H1 (cell line): ENCODE data around the gene ANXA2. TPM values are rescaled to one million over a fixed set of nuclear protein-coding genes. Genes with fewer than 3 reads are reported as not detected.

Source experiments
- CTCF ChIA-PET: fragments of 300-600 bp; sonication (Branson Sonifier 250); formaldehyde crosslinking; loops from one replicate; lab custom pipeline; 2021; ENCODE audit not compliant: partially characterized antibody; lab: Charles Lee
- POLR2A ChIA-PET: fragments of 300-600 bp; sonication (Branson Sonifier 250); formaldehyde crosslinking; loops from one replicate; lab custom pipeline; 2021; ENCODE audit warnings: inconsistent platforms; ENCODE audit not compliant: partially characterized antibody; lab: Charles Lee
- DNase-seq, 2 experiments: peaks; one replicate each; pipeline versions ENCODE4 v3.0.0 to v3.0.0-alpha.2; 2010 to 2022; ENCODE audit warnings: low spot score in 2 of 2, low read depth in 1 of 2, mixed read lengths in 1 of 2
- FAIRE-seq: peaks from 2 replicates; lab custom pipeline; 2011; peaks lifted over from hg19 to GRCh38; lab: Jason Lieb, UNC
- H2AFZ ChIP-seq: 2 replicates; pipeline ENCODE4 v1.8.1; 2012; ENCODE audit warnings: low read length, inconsistent platforms
- H2AK5ac ChIP-seq: 2 replicates; pipeline ENCODE4 v1.6.1; 2013; ENCODE audit warnings: low read depth, low read length
- H2BK120ac ChIP-seq: replicated peaks from 2 replicates; pipeline ENCODE3; 2013; ENCODE audit warnings: low read depth, low read length, inconsistent platforms
- H2BK12ac ChIP-seq: 2 replicates; pipeline ENCODE4 v1.6.1; 2013; ENCODE audit warnings: low read depth, low read length
- H2BK15ac ChIP-seq: 2 replicates; pipeline ENCODE4 v1.6.1; 2013; ENCODE audit warnings: low read length
- H2BK20ac ChIP-seq: 2 replicates; pipeline ENCODE4 v1.6.1; 2013; ENCODE audit warnings: low read length
- H2BK5ac ChIP-seq: 2 replicates; pipeline ENCODE4 v1.6.1; 2013; ENCODE audit warnings: low read depth, low read length
- H3K14ac ChIP-seq: 2 replicates; pipeline ENCODE4 v1.6.1; 2013; ENCODE audit warnings: inconsistent platforms; ENCODE audit not compliant: insufficient read length
- H3K18ac ChIP-seq: 2 replicates; pipeline ENCODE4 v1.6.1; 2013; ENCODE audit warnings: low read length; ENCODE audit errors: extremely low read depth
- H3K23ac ChIP-seq: 2 replicates; pipeline ENCODE4 v1.6.1; 2013; ENCODE audit warnings: inconsistent platforms; ENCODE audit not compliant: insufficient read length
- H3K23me2 ChIP-seq: 2 replicates; pipeline ENCODE4 v1.6.1; 2013; ENCODE audit warnings: low read depth, low read length
- H3K27ac ChIP-seq: 2 replicates; pipeline ENCODE4 v1.6.1; 2011; ENCODE audit warnings: low read depth, low read length, inconsistent platforms
- H3K27me3 ChIP-seq, 4 experiments: replicated peaks in 1 of 4; 1 replicate in 1 of 4; 2 replicates in 3 of 4; pipeline versions ENCODE4 v1.6.1 to v1.8.1; 2011 to 2013; ENCODE audit warnings: low read length in 3 of 4, mild to moderate bottlenecking in 3 of 4, inconsistent platforms in 2 of 4, mixed read lengths in 2 of 4, moderate library complexity in 1 of 4; ENCODE audit not compliant: control insufficient read depth in 3 of 4, insufficient read depth in 3 of 4; ENCODE audit errors: extremely low read depth in 1 of 4
- H3K36me3 ChIP-seq, 4 experiments: 2 replicates each; pipeline versions ENCODE4 v1.6.1 to v1.8.1; 2011 to 2013; ENCODE audit warnings: mild to moderate bottlenecking in 4 of 4, low read length in 3 of 4, moderate library complexity in 2 of 4, control low read depth in 1 of 4, inconsistent platforms in 1 of 4; ENCODE audit not compliant: insufficient read depth in 4 of 4, control insufficient read depth in 2 of 4
- H3K4ac ChIP-seq: replicated peaks from 2 replicates; pipeline ENCODE3; 2013; ENCODE audit warnings: low read length, low read depth, mixed read lengths, inconsistent platforms; ENCODE audit not compliant: insufficient read length
- H3K4me1 ChIP-seq, 4 experiments: replicated peaks in 1 of 4; 1 replicate in 1 of 4; 2 replicates in 3 of 4; pipeline versions ENCODE4 v1.6.1 to v1.8.1; 2011 to 2013; ENCODE audit warnings: low read length in 3 of 4, inconsistent platforms in 2 of 4, mixed read lengths in 1 of 4; ENCODE audit not compliant: insufficient read depth in 4 of 4, control insufficient read depth in 3 of 4
- H3K4me2 ChIP-seq, 2 experiments: 2 replicates each; pipeline versions ENCODE4 v1.6.1 to v1.8.1; 2011 to 2013; ENCODE audit warnings: low read depth in 2 of 2, low read length in 2 of 2, control low read depth in 1 of 2, inconsistent platforms in 1 of 2, mild to moderate bottlenecking in 1 of 2; ENCODE audit not compliant: insufficient read depth in 1 of 2
- H3K4me3 ChIP-seq, 4 experiments: fragments of 200-600, 300-600 bp in 1 of 4; sonication (generic), shearing (Covaris generic), sonication (Bioruptor Twin) in 1 of 4; 2 replicates each; pipeline versions ENCODE4 v1.5.1 to v1.8.1; 2011 to 2016; ENCODE audit warnings: low read length in 4 of 4, low read depth in 3 of 4, control low read depth in 2 of 4, inconsistent platforms in 2 of 4, mild to moderate bottlenecking in 2 of 4, mixed read lengths in 1 of 4, moderate library complexity in 1 of 4; ENCODE audit not compliant: insufficient read depth in 2 of 4; ENCODE audit errors: extremely low read depth in 1 of 4
- H3K56ac ChIP-seq: replicated peaks from 2 replicates; pipeline ENCODE3; 2013; ENCODE audit warnings: low read depth, mild to moderate bottlenecking, mixed read lengths, low read length, inconsistent platforms; ENCODE audit not compliant: insufficient read length
- H3K79me1 ChIP-seq: 2 replicates; pipeline ENCODE4 v1.6.1; 2013; ENCODE audit warnings: low read depth, low read length, control low read depth
- H3K79me2 ChIP-seq, 2 experiments: 2 replicates each; pipeline versions ENCODE4 v1.6.1 to v1.8.1; 2012 to 2013; ENCODE audit warnings: low read length in 2 of 2, mild to moderate bottlenecking in 2 of 2, inconsistent platforms in 1 of 2; ENCODE audit not compliant: insufficient read depth in 2 of 2, control insufficient read depth in 1 of 2
- H3K9ac ChIP-seq, 4 experiments: replicated peaks in 1 of 4; 1 replicate in 1 of 4; 2 replicates in 3 of 4; pipeline versions ENCODE4 v1.6.1 to v1.8.1; 2011 to 2013; ENCODE audit warnings: low read depth in 3 of 4, low read length in 3 of 4, control low read depth in 2 of 4, mild to moderate bottlenecking in 2 of 4, moderate library complexity in 2 of 4, inconsistent platforms in 1 of 4; ENCODE audit errors: extremely low read depth in 1 of 4
- H3K9me3 ChIP-seq, 2 experiments: 2 replicates each; pipeline versions ENCODE4 v1.6.1 to v1.8.1; 2012 to 2013; ENCODE audit warnings: mild to moderate bottlenecking in 2 of 2, moderate library complexity in 2 of 2, control low read depth in 1 of 2, inconsistent platforms in 1 of 2, low read depth in 1 of 2, low read length in 1 of 2, mixed read lengths in 1 of 2; ENCODE audit not compliant: insufficient read depth in 2 of 2
- H4K20me1 ChIP-seq, 2 experiments: replicated peaks in 1 of 2; 2 replicates each; pipeline versions ENCODE3 to v1.8.1; 2011 to 2013; ENCODE audit warnings: inconsistent platforms in 2 of 2, low read length in 2 of 2, mild to moderate bottlenecking in 1 of 2; ENCODE audit not compliant: insufficient read depth in 2 of 2, control insufficient read depth in 1 of 2
- H4K5ac ChIP-seq: 2 replicates; pipeline ENCODE4 v1.6.1; 2013; ENCODE audit warnings: low read length, low read depth, mixed read lengths, inconsistent platforms; ENCODE audit not compliant: insufficient read length
- H4K8ac ChIP-seq: 2 replicates; pipeline ENCODE4 v1.8.0; 2013; ENCODE audit warnings: mild to moderate bottlenecking, moderate library complexity, low read length, inconsistent platforms; ENCODE audit not compliant: insufficient read depth; ENCODE audit errors: extremely low read depth
- H4K91ac ChIP-seq: replicated peaks from 2 replicates; pipeline ENCODE3; 2013; ENCODE audit warnings: low read length, mixed read lengths, inconsistent platforms; ENCODE audit not compliant: insufficient read length
- ATF3 ChIP-seq: IDR thresholded peaks from 2 replicates; pipeline ENCODE4 v1.6.1; 2011; ENCODE audit warnings: low read depth, mild to moderate bottlenecking, low read length; ENCODE audit not compliant: insufficient read depth
- BCL11A ChIP-seq, 2 experiments: IDR thresholded peaks; one replicate each; pipeline ENCODE4 v1.6.1; 2011; ENCODE audit warnings: low read depth in 2 of 2, low read length in 2 of 2, mild to moderate bottlenecking in 2 of 2
- CTCF ChIP-seq, 3 experiments: IDR thresholded peaks; 1 replicate in 2 of 3; 2 replicates in 1 of 3; pipeline versions ENCODE4 v1.5.1 to v1.6.1; 2011; ENCODE audit warnings: low read length in 3 of 3, mild to moderate bottlenecking in 3 of 3, inconsistent platforms in 2 of 3, low read depth in 1 of 3, moderate library complexity in 1 of 3; ENCODE audit not compliant: insufficient read depth in 1 of 3; ENCODE audit errors: control extremely low read depth in 1 of 3
- GABPA ChIP-seq: IDR thresholded peaks from 2 replicates; pipeline ENCODE4 v1.6.1; 2011; ENCODE audit warnings: mild to moderate bottlenecking, low read length, moderate library complexity, borderline replicate concordance; ENCODE audit not compliant: insufficient read depth
- HDAC6 ChIP-seq: IDR thresholded peaks from one replicate; pipeline ENCODE4 v1.7.1; 2012; ENCODE audit warnings: low read depth, mild to moderate bottlenecking, inconsistent platforms, low read length, moderate library complexity
- JUN ChIP-seq: IDR thresholded peaks from 2 replicates; pipeline ENCODE4 v1.6.1; 2011; ENCODE audit warnings: low read depth, mild to moderate bottlenecking, improper control_type of control experiment, low read length
- NRF1 ChIP-seq: IDR thresholded peaks from 2 replicates; pipeline ENCODE4 v1.6.1; 2011; ENCODE audit warnings: mild to moderate bottlenecking, low read depth, low read length, improper control_type of control experiment
- SIRT6 ChIP-seq: IDR thresholded peaks from one replicate; pipeline ENCODE4 v1.7.1; 2012; ENCODE audit warnings: low read length, inconsistent platforms
- SP1 ChIP-seq: IDR thresholded peaks from 2 replicates; pipeline ENCODE4 v1.6.1; 2011; ENCODE audit warnings: low read depth, low read length
- SUZ12 ChIP-seq: fragments of 200-600 bp; sonication (generic); IDR thresholded peaks from 2 replicates; pipeline ENCODE4 v1.6.1; 2012; ENCODE audit warnings: mild to moderate bottlenecking, inconsistent platforms, low read length, moderate library complexity, mixed read lengths
- WGBS, 2 experiments: shearing (Covaris generic) in 1 of 2; methylation state at CpG; one replicate each; pipeline versions ENCODE4 v1.1.6 to v1.1.7; 2013 to 2015; ENCODE audit warnings: low lambda C conversion rate in 2 of 2, mixed read lengths in 2 of 2, inconsistent platforms in 1 of 2, low coverage in 1 of 2, missing lambda C conversion rate in 1 of 2; ENCODE audit not compliant: insufficient replicate concordance in 2 of 2, insufficient coverage in 1 of 2, insufficient read length in 1 of 2; ENCODE audit errors: extremely low coverage in 1 of 2, missing lambda C conversion rate in 1 of 2; 5-methylcytosine and 5-hydroxymethylcytosine counted together
- polyA plus RNA-seq, 7 experiments: library from polyadenylated mRNA; depleted of rRNA in 3 of 7; stranded (reverse) in 5 of 7; unstranded in 2 of 7; fragments of >200 nt in 5 of 7; fragments of 200-250 nt in 2 of 7; gene quantifications; 1 replicate in 5 of 7; 2 replicates in 1 of 7; 4 replicates in 1 of 7; pipeline versions ENCODE4 v1.2.1 to v1.2.3, GENCODE V29; 2011 to 2013; ENCODE audit warnings: missing spikeins in 2 of 7, mixed read lengths in 2 of 7
- total RNA-seq: library from RNA; stranded (reverse); fragmentation: NEBNext Ultra II Directional; extraction: Animal tissue kit (Norgen Biotek cat#: 25700); gene quantifications from 2 replicates; pipeline ENCODE4 v1.2.1, GENCODE V29; 2021

ANXA2 gene
- total and polyA plus RNA-seq, 2 of the 8 experiments (the other 6 are each of a cell fraction or from before 2014, with no cell fraction given) = 178 to 217 TPM

- Histone ChIP-seq H3K4me3 (no peak overlapping the region), H2BK120ac (no peak overlapping the region), H4K91ac (no peak overlapping the region), H3K9ac (no peak overlapping the region), H3K9me3 (no peaks in the 10 kb centered on the region), H3K79me2 (no peaks in the 10 kb centered on the region), H3K4me2 (no peak overlapping the region), H2BK5ac (no peak overlapping the region), H3K56ac (no peak overlapping the region), H2BK20ac (no peak overlapping the region), H4K8ac (no peak overlapping the region), H3K18ac (no peak overlapping the region), H4K20me1 (peaks cover 0 to 1% of the 10 kb centered on the region in 2 experiments), H2AFZ (no peak overlapping the region), H2BK15ac (no peak overlapping the region), H3K23me2 (no peaks in the 10 kb centered on the region), H2BK12ac (no peak overlapping the region), H3K14ac (no peak overlapping the region), H4K5ac (no peak overlapping the region), H2AK5ac (no peak overlapping the region), H3K79me1 (no peaks in the 10 kb centered on the region), H3K23ac (no peak overlapping the region), H3K4ac (no peak overlapping the region), H3K36me3 (peaks cover 4 to 61% (median 26%) of the 10 kb centered on the region in 4 experiments; a peak in 7 of 8 replicates), H3K4me1 (peaks cover 0 to 3% (median 0%) of the 10 kb centered on the region in 4 experiments; a peak in 2 of 7 replicates), H3K27me3 (no peaks in the 10 kb centered on the region), H3K27ac (no peak overlapping the region)
- ChIA-PET CTCF (interaction anchor here (0.6 to 2.2 kb wide), 9 partner anchors 8 to 143 kb away, joined by 3 to 8 read pairs (median 3); no protein-coding TSS in a partner anchor), POLR2A (interaction anchor here (1.0 to 1.5 kb wide), 3 partner anchors 46 to 146 kb away, joined by 3 read pairs; no protein-coding TSS in a partner anchor)
- FAIRE-seq (no peak), DNase-seq (no peak)
- WGBS, 2 experiments = 94% methylated on average over 3 of the region's 3 CpGs; no CpG with 5 or more reads in 1 of the 2 experiments
- TF ChIP-seq BCL11A (IDR thresholded peaks at IDR 0.05; ENCODE audit: low read depth in 2 of 2, low read length in 2 of 2) (no peak), JUN (no peak), NRF1 (no peak), ATF3 (no peak), GABPA (no peak), SIRT6 (no peak), SUZ12 (no peak), HDAC6 (no peak), SP1 (no peak), CTCF (IDR thresholded peaks at IDR 0.05; ENCODE audit: control extremely low read depth in 1 of 3, insufficient read depth in 1 of 3, low read depth in 1 of 3, low read length in 3 of 3) (no peak)
Measured at GRCh38 chr15:60351066-60351465, 46.7 kb downstream of the ANXA2 start.
